B cell (primary cell): Measurements from ENCODE around the gene UBA7. TPM values are rescaled to one million over a fixed set of nuclear protein-coding genes. Genes with fewer than 3 reads are reported as not detected.
A peak's percentile ranks its signal among the peaks of the same experiment; 100 is the strongest.

Experiments used
- ATAC-seq: fragments of 200-7000 bp; cut with Tn5 transposase; one replicate; pipeline ENCODE4 v1.10.0; 2021; ENCODE audit warnings: low read depth, mild to moderate bottlenecking, moderate number of reproducible peaks, moderate library complexity
- CTCF ChIA-PET: fragments of 350-600 bp; sonication (Branson Sonifier 250); formaldehyde crosslinking; loops from one replicate; lab custom pipeline; 2021; ENCODE audit warnings: antibody characterized with exemption, inconsistent platforms; lab: Charles Lee
- POLR2A ChIA-PET: fragments of 350-600 bp; sonication (Branson Sonifier 250); formaldehyde crosslinking; loops from one replicate; lab custom pipeline; 2021; ENCODE audit warnings: antibody characterized with exemption; lab: Charles Lee
- DNase-seq: peaks from one replicate; pipeline ENCODE4 v3.0.0; 2013
- H2AFZ ChIP-seq: 2 replicates; pipeline ENCODE4 v1.6.1; 2012; ENCODE audit warnings: mild to moderate bottlenecking, low read depth, low read length; ENCODE audit not compliant: insufficient read depth, poor library complexity, severe bottlenecking
- H3K27ac ChIP-seq, 2 donors: 1 replicate in 1 of 2; 2 replicates in 1 of 2; pipeline ENCODE4 v1.5.1; 2012 to 2013; ENCODE audit warnings: low read length in 2 of 2, mild to moderate bottlenecking in 2 of 2, moderate library complexity in 1 of 2
- H3K27me3 ChIP-seq, 4 experiments: fragments of 200-600 bp in 1 of 4; sonication (generic) in 1 of 4; replicated peaks in 1 of 4; 1 replicate in 2 of 4; 2 replicates in 2 of 4; pipeline versions ENCODE4 v1.6.1 to v1.7.0; 2013 to 2016; ENCODE audit warnings: low read length in 3 of 4, mild to moderate bottlenecking in 2 of 4, mixed read lengths in 1 of 4, moderate library complexity in 1 of 4; ENCODE audit not compliant: insufficient read depth in 4 of 4, control insufficient read depth in 3 of 4; ENCODE audit errors: control extremely low read depth in 1 of 4
- H3K36me3 ChIP-seq, 2 experiments: replicated peaks in 1 of 2; 1 replicate in 1 of 2; 2 replicates in 1 of 2; pipeline versions ENCODE4 v1.6.1 to v1.7.1; 2013; ENCODE audit warnings: low read length in 1 of 2; ENCODE audit not compliant: insufficient read depth in 2 of 2, control insufficient read depth in 1 of 2; ENCODE audit errors: control extremely low read depth in 1 of 2, extremely low read depth in 1 of 2
- H3K4me1 ChIP-seq, 2 donors: fragments of 200-600 bp in 1 of 2; sonication (generic) in 1 of 2; 1 replicate in 1 of 2; 2 replicates in 1 of 2; pipeline versions ENCODE4 v1.5.1 to v1.6.1; 2013 to 2017; ENCODE audit warnings: low read length in 2 of 2; ENCODE audit not compliant: control insufficient read depth in 2 of 2, insufficient read depth in 2 of 2
- H3K4me2 ChIP-seq: replicated peaks from 2 replicates; pipeline ENCODE3; 2012; ENCODE audit warnings: mild to moderate bottlenecking, low read depth, low read length; ENCODE audit not compliant: poor library complexity, severe bottlenecking
- H3K4me3 ChIP-seq, 5 experiments: fragments of 200-600 bp in 1 of 5; sonication (generic) in 1 of 5; 1 replicate in 3 of 5; 2 replicates in 2 of 5; pipeline versions ENCODE4 v1.5.1 to v1.7.0; 2011 to 2016; ENCODE audit warnings: low read length in 4 of 5, mild to moderate bottlenecking in 4 of 5, low read depth in 2 of 5, control low read depth in 1 of 5, moderate library complexity in 1 of 5; ENCODE audit not compliant: insufficient read depth in 1 of 5; ENCODE audit errors: control extremely low read depth in 1 of 5, extremely low read depth in 1 of 5
- H3K79me2 ChIP-seq: fragments of 200-600 bp; sonication (generic); one replicate; pipeline ENCODE4 v1.6.0; 2016; ENCODE audit warnings: low read length; ENCODE audit not compliant: control insufficient read depth, insufficient read depth
- H3K9ac ChIP-seq: fragments of 200-600 bp; sonication (generic); 2 replicates; pipeline ENCODE4 v1.6.1; 2017; ENCODE audit warnings: mild to moderate bottlenecking, low read length, moderate library complexity
- H3K9me3 ChIP-seq, 3 donors: one replicate each; pipeline versions ENCODE4 v1.6.1 to v1.7.1; 2013; ENCODE audit warnings: low read length in 2 of 3; ENCODE audit not compliant: control insufficient read depth in 2 of 3, insufficient read depth in 1 of 3; ENCODE audit errors: control extremely low read depth in 1 of 3
- H4K20me1 ChIP-seq: 2 replicates; pipeline ENCODE4 v1.6.0; 2012; ENCODE audit warnings: mild to moderate bottlenecking, low read length; ENCODE audit not compliant: insufficient read depth, control insufficient read depth, poor library complexity, severe bottlenecking
- H3K27ac Mint-ChIP-seq: one replicate; pipeline ENCODE4 v1.8.0; 2021; ENCODE audit warnings: mixed read lengths
- H3K27me3 Mint-ChIP-seq: one replicate; pipeline ENCODE4 v1.8.0; 2021; ENCODE audit warnings: mixed read lengths
- H3K4me1 Mint-ChIP-seq: one replicate; pipeline ENCODE4 v1.8.0; 2021; ENCODE audit warnings: mixed read lengths
- H3K4me3 Mint-ChIP-seq: one replicate; pipeline ENCODE4 v1.8.0; 2021; ENCODE audit warnings: mixed read lengths
- H3K9me3 Mint-ChIP-seq: one replicate; pipeline ENCODE4 v1.8.0; 2022; ENCODE audit warnings: mixed read lengths; ENCODE audit not compliant: insufficient read depth
- CTCF ChIP-seq: fragments of 200-600 bp; IDR thresholded peaks from one replicate; pipeline ENCODE4 v1.8.0; 2022; ENCODE audit warnings: antibody characterized with exemption, mild to moderate bottlenecking
- EZH2 ChIP-seq: IDR thresholded peaks from 2 replicates; pipeline ENCODE4 v1.6.1; 2012; ENCODE audit warnings: borderline replicate concordance, low read depth, mild to moderate bottlenecking, moderate library complexity, low read length; ENCODE audit not compliant: insufficient read depth, poor library complexity, severe bottlenecking
- WGBS: methylation state at CpG from one replicate; pipeline ENCODE4 v1.1.5; 2013; ENCODE audit warnings: missing lambda C conversion rate; ENCODE audit not compliant: insufficient coverage; 5-methylcytosine and 5-hydroxymethylcytosine counted together
- intact Hi-C: fragments of 100-400 bp; cut with micrococcal nuclease; formaldehyde crosslinking; loops from one replicate; pipeline ENCODE4 v1.10.0; 2022
- polyA minus RNA-seq: library from RNA; depleted of rRNA, polyadenylated mRNA; stranded (reverse); fragments of >200 nt; gene quantifications from 2 replicates; pipeline ENCODE4 v1.2.3, GENCODE V29; 2012
- polyA plus RNA-seq: library from polyadenylated mRNA; depleted of rRNA; stranded (reverse); fragments of >200 nt; gene quantifications from 2 replicates; pipeline ENCODE4 v1.2.3, GENCODE V29; 2012
- total RNA-seq, 2 donors: library from RNA; stranded (reverse); fragments of 120-200 nt in 1 of 2; gene quantifications; 1 replicate in 1 of 2; 2 replicates in 1 of 2; pipeline versions ENCODE4 v1.2.3 to v1.2.4, GENCODE V29; 2013 to 2022

UBA7 gene, protein sequence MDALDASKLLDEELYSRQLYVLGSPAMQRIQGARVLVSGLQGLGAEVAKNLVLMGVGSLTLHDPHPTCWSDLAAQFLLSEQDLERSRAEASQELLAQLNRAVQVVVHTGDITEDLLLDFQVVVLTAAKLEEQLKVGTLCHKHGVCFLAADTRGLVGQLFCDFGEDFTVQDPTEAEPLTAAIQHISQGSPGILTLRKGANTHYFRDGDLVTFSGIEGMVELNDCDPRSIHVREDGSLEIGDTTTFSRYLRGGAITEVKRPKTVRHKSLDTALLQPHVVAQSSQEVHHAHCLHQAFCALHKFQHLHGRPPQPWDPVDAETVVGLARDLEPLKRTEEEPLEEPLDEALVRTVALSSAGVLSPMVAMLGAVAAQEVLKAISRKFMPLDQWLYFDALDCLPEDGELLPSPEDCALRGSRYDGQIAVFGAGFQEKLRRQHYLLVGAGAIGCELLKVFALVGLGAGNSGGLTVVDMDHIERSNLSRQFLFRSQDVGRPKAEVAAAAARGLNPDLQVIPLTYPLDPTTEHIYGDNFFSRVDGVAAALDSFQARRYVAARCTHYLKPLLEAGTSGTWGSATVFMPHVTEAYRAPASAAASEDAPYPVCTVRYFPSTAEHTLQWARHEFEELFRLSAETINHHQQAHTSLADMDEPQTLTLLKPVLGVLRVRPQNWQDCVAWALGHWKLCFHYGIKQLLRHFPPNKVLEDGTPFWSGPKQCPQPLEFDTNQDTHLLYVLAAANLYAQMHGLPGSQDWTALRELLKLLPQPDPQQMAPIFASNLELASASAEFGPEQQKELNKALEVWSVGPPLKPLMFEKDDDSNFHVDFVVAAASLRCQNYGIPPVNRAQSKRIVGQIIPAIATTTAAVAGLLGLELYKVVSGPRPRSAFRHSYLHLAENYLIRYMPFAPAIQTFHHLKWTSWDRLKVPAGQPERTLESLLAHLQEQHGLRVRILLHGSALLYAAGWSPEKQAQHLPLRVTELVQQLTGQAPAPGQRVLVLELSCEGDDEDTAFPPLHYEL
- total RNA-seq = 418 and 436 TPM in 2 replicates
- 200 TPM for total RNA-seq (2013)
- polyA plus RNA-seq = 772 and 943 TPM in 2 replicates
- 226 and 234 TPM in 2 replicates for polyA minus RNA-seq

DNA sequence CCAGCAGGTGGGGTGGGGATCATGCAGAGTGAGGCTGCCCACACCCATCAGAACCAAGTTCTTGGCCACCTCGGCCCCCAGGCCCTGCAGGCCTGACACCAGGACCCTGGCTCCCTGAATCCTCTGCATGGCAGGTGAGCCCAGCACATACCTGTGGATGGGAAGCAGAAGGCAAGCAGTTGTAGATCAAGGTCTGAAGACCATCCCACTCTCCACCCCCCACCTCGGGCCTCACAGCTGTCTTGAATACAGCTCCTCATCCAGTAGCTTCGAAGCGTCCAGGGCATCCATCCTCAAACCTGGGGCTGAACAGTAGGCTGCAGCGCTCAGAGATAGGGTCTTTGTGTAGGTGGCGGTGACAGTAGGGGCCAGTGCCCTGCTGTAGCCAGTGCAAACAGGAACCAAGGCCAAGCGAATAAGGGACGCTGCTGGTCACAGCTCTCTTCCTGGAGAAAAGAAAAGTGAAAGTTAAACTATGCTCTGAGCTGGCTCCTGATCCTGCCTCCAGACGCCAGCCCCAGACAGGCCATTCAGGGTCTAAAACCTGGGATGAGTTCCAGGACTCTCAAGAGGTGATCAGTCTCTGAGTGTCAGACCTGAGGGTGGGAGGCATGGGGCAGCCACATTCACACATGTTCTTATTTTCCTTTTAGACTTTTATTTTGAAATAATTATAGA, at the start of gene UBA7:
Gene UBA7, minus strand, starts transcription at position 457 of the 678 bp plus-strand sequence. Its CDS starts 166 bp downstream, at position 291.
- H3K36me3 ChIP-seq = peaks cover 0 to 45% of the 10 kb centered on the region in 2 experiments
- H3K4me3 ChIP-seq = peak within 1 kb of the TSS; percentile 48 to 93 (median 78)
- H3K4me2 ChIP-seq = peak within 1 kb of the TSS; percentile 87
- H3K79me2 ChIP-seq = peaks cover 64% of the 10 kb centered on the region
- peak within 1 kb of the TSS; percentile 99 for H3K27ac Mint-ChIP-seq
- no peaks in the 10 kb centered on the region for H3K27me3 Mint-ChIP-seq
- ChIA-PET CTCF (interaction anchor here (0.8 to 11.0 kb wide), 4 partner anchors 9 to 24 kb away, joined by 3 to 121 read pairs (median 42); partner anchors contain the start of gene INKA1), POLR2A (interaction anchor here (0.5 to 3.3 kb wide), 7 partner anchors 8 to 1876 kb away, joined by 3 to 24 read pairs (median 8); partner anchors contain the start of genes INKA1 and IP6K1)
- no peaks in the 10 kb centered on the region for H3K9me3 ChIP-seq
- peak within 1 kb of the TSS; percentile 99 for H3K4me3 Mint-ChIP-seq
- 3% methylated on average over 6 of the region's 9 CpGs for WGBS
- peak; percentile 70 for DNase-seq
- peak within 1 kb of the TSS; percentile 81 for H3K9ac ChIP-seq
- intact Hi-C loops = loop anchor here (1.0 kb wide), 1 partner anchor 8 kb away; no protein-coding TSS in a partner anchor
- H2AFZ ChIP-seq = peak within 1 kb of the TSS; percentile 96
- no peaks in the 10 kb centered on the region for H4K20me1 ChIP-seq
- TF ChIP-seq CTCF (no peak), EZH2 (no peak)
- no peaks in the 10 kb centered on the region for H3K27me3 ChIP-seq
- H3K27ac ChIP-seq = peak within 1 kb of the TSS; percentile 68 to 92
- no peaks in the 10 kb centered on the region for H3K9me3 Mint-ChIP-seq
- H3K4me1 Mint-ChIP-seq = peaks cover 52% of the 10 kb centered on the region
- H3K4me1 ChIP-seq = peaks cover 26 to 47% of the 10 kb centered on the region in 2 donors
- ATAC-seq = peak; percentile 95
